Neural cell (in vitro differentiated cells): Measurements from ENCODE around the gene IP6K3. TPM values are rescaled to one million over a fixed set of nuclear protein-coding genes. Genes with fewer than 3 reads are reported as not detected.

Source experiments
- H2AFZ ChIP-seq: fragments of 200-600, 300-800 bp; sonication (generic), shearing (Covaris generic); 2 replicates; pipeline ENCODE4 v1.6.0; 2014; ENCODE audit warnings: low read depth, mild to moderate bottlenecking, antibody characterized with exemption, low read length, moderate library complexity
- H3F3A ChIP-seq: fragments of 200-600 bp; shearing (Covaris generic); 2 replicates; pipeline ENCODE4 v1.6.1; 2016; ENCODE audit warnings: mild to moderate bottlenecking, moderate library complexity, mixed read lengths, antibody characterized with exemption, low read length; ENCODE audit not compliant: insufficient read depth, poor library complexity, severe bottlenecking
- H3K27ac ChIP-seq: fragments of 200-600, 300-800 bp; sonication (generic), shearing (Covaris generic); 2 replicates; pipeline ENCODE4 v1.5.1; 2014; ENCODE audit warnings: mild to moderate bottlenecking, low read length, moderate library complexity
- H3K27me3 ChIP-seq: fragments of 300-800, 200-600 bp; sonication (generic), shearing (Covaris generic); 2 replicates; pipeline ENCODE4 v1.6.0; 2014; ENCODE audit warnings: mild to moderate bottlenecking, low read depth, low read length, moderate library complexity; ENCODE audit not compliant: insufficient read depth
- H3K36me3 ChIP-seq: fragments of 300-800, 200-600 bp; sonication (generic), shearing (Covaris generic); 2 replicates; pipeline ENCODE4 v1.5.1; 2014; ENCODE audit warnings: mild to moderate bottlenecking, antibody characterized with exemption, low read length, moderate library complexity; ENCODE audit not compliant: insufficient read depth
- H3K4me2 ChIP-seq: fragments of 300-800, 200-600 bp; sonication (generic), shearing (Covaris generic); 2 replicates; pipeline ENCODE4 v1.6.0; 2014; ENCODE audit warnings: mild to moderate bottlenecking, low read length
- H3K4me3 ChIP-seq: fragments of 300-800, 200-600 bp; sonication (generic), shearing (Covaris generic); 2 replicates; pipeline ENCODE4 v1.5.1; 2014; ENCODE audit warnings: mild to moderate bottlenecking, low read length, moderate library complexity
- H3K79me2 ChIP-seq: fragments of 200-600 bp; shearing (Covaris generic); replicated peaks from 2 replicates; pipeline ENCODE4 v1.6.0; 2014; ENCODE audit warnings: mild to moderate bottlenecking, low read length, moderate library complexity; ENCODE audit not compliant: insufficient read depth
- H3K9ac ChIP-seq: fragments of 300-800, 200-600 bp; sonication (generic), shearing (Covaris generic); 2 replicates; pipeline ENCODE4 v1.6.1; 2016; ENCODE audit warnings: mild to moderate bottlenecking, low read length, mixed read lengths
- H3K9me2 ChIP-seq: fragments of 200-600 bp; shearing (Covaris generic); 2 replicates; pipeline ENCODE4 v1.6.1; 2016; ENCODE audit warnings: mild to moderate bottlenecking, low read length, mixed read lengths; ENCODE audit not compliant: insufficient read depth
- H3K9me3 ChIP-seq: fragments of 200-600, 300-800 bp; sonication (generic), shearing (Covaris generic); 2 replicates; pipeline ENCODE4 v1.6.1; 2016; ENCODE audit warnings: mild to moderate bottlenecking, mixed run types, low read length, moderate library complexity, mixed read lengths
- H4K20me1 ChIP-seq: fragments of 200-600 bp; shearing (Covaris generic); 2 replicates; pipeline ENCODE4 v1.6.1; 2016; ENCODE audit warnings: mild to moderate bottlenecking, mixed run types; ENCODE audit not compliant: insufficient read depth
- CTCF ChIP-seq: fragments of 450-650 bp; IDR thresholded peaks from 2 replicates; pipeline ENCODE4 v1.5.1; 2014; ENCODE audit warnings: antibody characterized with exemption, mild to moderate bottlenecking, moderate library complexity; ENCODE audit not compliant: poor library complexity, severe bottlenecking
- EP300 ChIP-seq: fragments of 450-650 bp; conservative IDR thresholded peaks from 2 replicates; pipeline ENCODE4 v1.6.1; 2014; ENCODE audit warnings: antibody characterized with exemption, mild to moderate bottlenecking, moderate library complexity; ENCODE audit not compliant: poor library complexity, severe bottlenecking
- EZH2 ChIP-seq: fragments of 200-600, 300-800 bp; shearing (Covaris generic), sonication (generic); IDR thresholded peaks from 2 replicates; pipeline ENCODE4 v1.6.1; 2014; ENCODE audit warnings: antibody characterized with exemption, low read length, borderline replicate concordance, mild to moderate bottlenecking; ENCODE audit not compliant: insufficient read depth, poor library complexity, severe bottlenecking
- MXI1 ChIP-seq: fragments of 450-650 bp; conservative IDR thresholded peaks from 2 replicates; pipeline ENCODE4 v1.6.1; 2014; ENCODE audit warnings: antibody characterized with exemption, mild to moderate bottlenecking; ENCODE audit not compliant: poor library complexity, severe bottlenecking
- POLR2AphosphoS5 ChIP-seq: IDR thresholded peaks from 2 replicates; pipeline ENCODE4 v1.6.1; 2012
- RAD21 ChIP-seq: fragments of 450-650 bp; conservative IDR thresholded peaks from 2 replicates; pipeline ENCODE4 v1.6.1; 2014; ENCODE audit warnings: antibody characterized with exemption, mild to moderate bottlenecking, moderate library complexity
- REST ChIP-seq: IDR thresholded peaks from 2 replicates; pipeline ENCODE4 v1.6.1; 2012; ENCODE audit warnings: borderline replicate concordance
- SMC3 ChIP-seq: fragments of 450-650 bp; conservative IDR thresholded peaks from 2 replicates; pipeline ENCODE4 v1.6.1; 2014; ENCODE audit warnings: antibody characterized with exemption, mild to moderate bottlenecking, moderate library complexity; ENCODE audit not compliant: poor library complexity
- TAF1 ChIP-seq: IDR thresholded peaks from 2 replicates; pipeline ENCODE4 v1.6.1; 2012; ENCODE audit warnings: low read depth
- polyA plus RNA-seq: library from polyadenylated mRNA; depleted of rRNA; stranded (reverse); fragments of >200 nt; gene quantifications from 2 replicates; pipeline ENCODE4 v1.2.3, GENCODE V29; 2014

Gene IP6K3
- polyA plus RNA-seq, 1 donor from 2014 or later, result not detected

- Histone ChIP-seq H3K4me2 (no peak overlapping the region), H3K27ac (no peak overlapping the region), H3K9me3 (no peaks in the 10 kb centered on the region), H3K36me3 (no peaks in the 10 kb centered on the region), H3K4me3 (no peak overlapping the region), H3K27me3 (no peaks in the 10 kb centered on the region), H4K20me1 (no peaks in the 10 kb centered on the region), H3K9me2 (no peaks in the 10 kb centered on the region), H3F3A (no peaks in the 10 kb centered on the region), H3K9ac (no peak overlapping the region), H2AFZ (no peak overlapping the region), H3K79me2 (no peaks in the 10 kb centered on the region)
- no peak for TF ChIP-seq EZH2
- no peak for TF ChIP-seq CTCF
- TF ChIP-seq REST, result no peak
- TF ChIP-seq EP300, result no peak
- TF ChIP-seq TAF1, result no peak
- TF ChIP-seq POLR2AphosphoS5, result no peak
- no peak for TF ChIP-seq MXI1
Observed at GRCh38 chr6:33725891-33726673, 20.6 kb downstream of the IP6K3 start.

- H3K9ac ChIP-seq, result no peak overlapping the region
- H3K27me3 ChIP-seq, result no peaks in the 10 kb centered on the region
- H3K27ac ChIP-seq, result no peak overlapping the region
- no peaks in the 10 kb centered on the region for H4K20me1 ChIP-seq
- H3K9me3 ChIP-seq, result no peaks in the 10 kb centered on the region
- no peaks in the 10 kb centered on the region for H3K36me3 ChIP-seq
- no peaks in the 10 kb centered on the region for H3F3A ChIP-seq
- TF ChIP-seq CTCF (no peak), RAD21 (no peak), POLR2AphosphoS5 (no peak), TAF1 (no peak), REST (no peak), EZH2 (no peak), SMC3 (no peak), MXI1 (no peak), EP300 (no peak)
- no peaks in the 10 kb centered on the region for H3K79me2 ChIP-seq
- no peaks in the 10 kb centered on the region for H3K9me2 ChIP-seq
- no peak overlapping the region for H3K4me2 ChIP-seq
- no peak overlapping the region for H3K4me3 ChIP-seq
- no peak overlapping the region for H2AFZ ChIP-seq
Observed at GRCh38 chr6:33725222-33725621, 21.5 kb downstream of the IP6K3 start.
